ENCODE measurements around the gene PI4K2B. TPM values are rescaled to one million over a fixed set of nuclear protein-coding genes. Genes with fewer than 3 reads are reported as not detected.

PI4K2B gene
- total and polyA plus RNA-seq, 2 of the 13 experiments (the other 11 are each of a cell fraction or from before 2014, with no cell fraction given): 6.9 to 25.8 TPM

GRCh38 chr4:25312496-25313200 lies 78.8 kb downstream of the PI4K2B start, which contains the start of gene ZCCHC4 (continued):
- TF ChIP-seq REPIN1 (CRISPR knock-in tag; IDR thresholded peaks at IDR 0.05; ENCODE audit: borderline replicate concordance, low read depth) (peak; percentile 98), ZFP37 (CRISPR knock-in tag; IDR thresholded peaks at IDR 0.05; ENCODE audit: borderline replicate concordance) (no peak), POLR2G (IDR thresholded peaks at IDR 0.05; ENCODE audit: low read depth, low read length) (peak; percentile 90), ZNF780A (CRISPR knock-in tag; IDR thresholded peaks at IDR 0.05) (no peak), ZNF572 (CRISPR knock-in tag; IDR thresholded peaks at IDR 0.05) (peak; percentile 84; the same call in 1 of the 2 replicates), SNAPC4 (CRISPR knock-in tag; IDR thresholded peaks at IDR 0.05) (peak; percentile 93), YY1 (IDR thresholded peaks at IDR 0.05; ENCODE audit: insufficient read depth, insufficient replicate concordance, low read depth, low read length) (peak; percentile 99), KIAA2018 (CRISPR knock-in tag; IDR thresholded peaks at IDR 0.05; ENCODE audit: borderline replicate concordance) (0 out of 2 replicates have a peak, but pooled peaks have one; percentile 48), ZFP36L1 (CRISPR knock-in tag; IDR thresholded peaks at IDR 0.05) (0 out of 2 replicates have a peak, but pooled peaks have one; percentile 36), TFDP2 (CRISPR knock-in tag; IDR thresholded peaks at IDR 0.05) (peak; percentile 70), ARNTL (CRISPR knock-in tag; IDR thresholded peaks at IDR 0.05) (no peak; the same call in 1 of the 2 replicates), ZBTB21 (CRISPR knock-in tag; IDR thresholded peaks at IDR 0.05) (0 out of 2 replicates have a peak, but pooled peaks have one; percentile 26), KDM2A (CRISPR knock-in tag; IDR thresholded peaks at IDR 0.05; ENCODE audit: borderline replicate concordance, low read depth) (peak; percentile 100), RBAK (CRISPR knock-in tag; IDR thresholded peaks at IDR 0.05) (no peak)

Measured in HepG2 (cell line).